Body of pancreas (tissue), 4 donors: ENCODE results near the gene HLX.

Experiments
- POLR2A ChIP-seq, 3 donors: fragments of 450-650 bp; IDR thresholded peaks; one replicate each; pipeline ENCODE4 v1.6.1; 2016; ENCODE audit warnings: antibody characterized with exemption in 3 of 3, mild to moderate bottlenecking in 2 of 3
- TF ChIP-seq, protein P1 (sequence below), 7 experiments: fragments of 450-650 bp in 4 of 7; fragments of 200-600 bp in 3 of 7; sonication (generic) in 3 of 7; IDR thresholded peaks; one replicate each; pipeline ENCODE4 v1.5.1; 2016 to 2019; ENCODE audit warnings: antibody characterized with exemption in 7 of 7

- TF ChIP-seq, protein P1, sequence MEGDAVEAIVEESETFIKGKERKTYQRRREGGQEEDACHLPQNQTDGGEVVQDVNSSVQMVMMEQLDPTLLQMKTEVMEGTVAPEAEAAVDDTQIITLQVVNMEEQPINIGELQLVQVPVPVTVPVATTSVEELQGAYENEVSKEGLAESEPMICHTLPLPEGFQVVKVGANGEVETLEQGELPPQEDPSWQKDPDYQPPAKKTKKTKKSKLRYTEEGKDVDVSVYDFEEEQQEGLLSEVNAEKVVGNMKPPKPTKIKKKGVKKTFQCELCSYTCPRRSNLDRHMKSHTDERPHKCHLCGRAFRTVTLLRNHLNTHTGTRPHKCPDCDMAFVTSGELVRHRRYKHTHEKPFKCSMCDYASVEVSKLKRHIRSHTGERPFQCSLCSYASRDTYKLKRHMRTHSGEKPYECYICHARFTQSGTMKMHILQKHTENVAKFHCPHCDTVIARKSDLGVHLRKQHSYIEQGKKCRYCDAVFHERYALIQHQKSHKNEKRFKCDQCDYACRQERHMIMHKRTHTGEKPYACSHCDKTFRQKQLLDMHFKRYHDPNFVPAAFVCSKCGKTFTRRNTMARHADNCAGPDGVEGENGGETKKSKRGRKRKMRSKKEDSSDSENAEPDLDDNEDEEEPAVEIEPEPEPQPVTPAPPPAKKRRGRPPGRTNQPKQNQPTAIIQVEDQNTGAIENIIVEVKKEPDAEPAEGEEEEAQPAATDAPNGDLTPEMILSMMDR (IDR thresholded peaks at IDR 0.05), result no peak
- no peak for TF ChIP-seq POLR2A (IDR thresholded peaks at IDR 0.05)
Observed at GRCh38 chr1:220882061-220882891, 3.0 kb downstream of the HLX start.
